Measurements from ENCODE around the gene MAP7D2. TPM values are rescaled to one million over a fixed set of nuclear protein-coding genes. Genes with fewer than 3 reads are reported as not detected.
A peak's percentile ranks its signal among the peaks of the same experiment; 100 is the strongest.

The MAP7D2 gene
- polyA plus RNA-seq, 4 donors = 2.0 to 4.2 (median 2.2) TPM

GRCh38 chrX:20016616-20016945 lies 100.1 kb downstream of the MAP7D2 start:
- 81 to 90% (median 90%) methylated on average over 2 of the region's 2 CpGs for WGBS, 3 donors
- Histone ChIP-seq H3K4me3 (ENCODE audit: low read depth in 1 of 3, low read length in 3 of 3) (no peak overlapping the region), H3K4me1 (ENCODE audit: control insufficient read depth in 3 of 3, insufficient read depth in 2 of 3, low read depth in 1 of 3, low read length in 2 of 3) (no peaks in the 10 kb centered on the region), H3K27me3 (ENCODE audit: control insufficient read depth in 3 of 3, insufficient read depth in 3 of 3, low read length in 3 of 3) (no peaks in the 10 kb centered on the region), H3K27ac (ENCODE audit: low read depth in 1 of 3, low read length in 2 of 3) (no peak overlapping the region), H3K9me3 (ENCODE audit: control insufficient read depth in 2 of 2, insufficient read depth in 1 of 2, low read depth in 1 of 2, low read length in 1 of 2) (peaks cover 0 to 7% of the 10 kb centered on the region in 2 donors), H3K36me3 (ENCODE audit: control insufficient read depth in 3 of 3, insufficient read depth in 2 of 3, low read depth in 1 of 3, low read length in 3 of 3) (no peaks in the 10 kb centered on the region)
- no peak for FAIRE-seq
- no peak for DNase-seq

- H3K9me3 ChIP-seq (ENCODE audit: control insufficient read depth in 2 of 2, insufficient read depth in 1 of 2, low read depth in 1 of 2, low read length in 1 of 2) = peaks cover 0 to 7% of the 10 kb centered on the region in 2 donors
- no peak for FAIRE-seq
- H3K27me3 ChIP-seq (ENCODE audit: control insufficient read depth in 3 of 3, insufficient read depth in 3 of 3, low read length in 3 of 3) = no peaks in the 10 kb centered on the region
- no peaks in the 10 kb centered on the region for H3K36me3 ChIP-seq (ENCODE audit: control insufficient read depth in 3 of 3, insufficient read depth in 2 of 3, low read depth in 1 of 3, low read length in 3 of 3)
- no peak for DNase-seq
- no peak overlapping the region for H3K4me3 ChIP-seq (ENCODE audit: low read depth in 1 of 3, low read length in 3 of 3)
- WGBS, 3 donors = 84 to 90% (median 87%) methylated on average over 9 of the region's 9 CpGs
- no peaks in the 10 kb centered on the region for H3K4me1 ChIP-seq (ENCODE audit: control insufficient read depth in 3 of 3, insufficient read depth in 2 of 3, low read depth in 1 of 3, low read length in 2 of 3)
- no peak overlapping the region for H3K27ac ChIP-seq (ENCODE audit: low read depth in 1 of 3, low read length in 2 of 3)
Measured at GRCh38 chrX:20015945-20016615, 100.6 kb downstream of the MAP7D2 start.

GRCh38 chrX:20015422-20015821 lies 101.3 kb downstream of the MAP7D2 start:
- FAIRE-seq (no peak), DNase-seq (no peak)
- H3K4me3 ChIP-seq (ENCODE audit: low read depth in 1 of 3, low read length in 3 of 3) = no peak overlapping the region
- H3K9me3 ChIP-seq (ENCODE audit: control insufficient read depth in 2 of 2, insufficient read depth in 1 of 2, low read depth in 1 of 2, low read length in 1 of 2) = peaks cover 0 to 7% of the 10 kb centered on the region in 2 donors
- no peak overlapping the region for H3K27ac ChIP-seq (ENCODE audit: low read depth in 1 of 3, low read length in 2 of 3)
- no peaks in the 10 kb centered on the region for H3K27me3 ChIP-seq (ENCODE audit: control insufficient read depth in 3 of 3, insufficient read depth in 3 of 3, low read length in 3 of 3)
- 57 to 70% (median 65%) methylated on average over 1 of the region's 1 CpG for WGBS, 3 donors
- H3K36me3 ChIP-seq (ENCODE audit: control insufficient read depth in 3 of 3, insufficient read depth in 2 of 3, low read depth in 1 of 3, low read length in 3 of 3) = no peaks in the 10 kb centered on the region
- H3K4me1 ChIP-seq (ENCODE audit: control insufficient read depth in 3 of 3, insufficient read depth in 2 of 3, low read depth in 1 of 3, low read length in 2 of 3) = no peaks in the 10 kb centered on the region

GRCh38 chrX:20011608-20012007 lies 105.1 kb downstream of the MAP7D2 start:
- 81 to 92% (median 82%) methylated on average over 4 of the region's 4 CpGs for WGBS, 3 donors
- DNase-seq (no peak), FAIRE-seq (no peak)
- H3K36me3 ChIP-seq (ENCODE audit: control insufficient read depth in 3 of 3, insufficient read depth in 2 of 3, low read depth in 1 of 3, low read length in 3 of 3) = no peaks in the 10 kb centered on the region
- H3K9me3 ChIP-seq (ENCODE audit: control insufficient read depth in 2 of 2, insufficient read depth in 1 of 2, low read depth in 1 of 2, low read length in 1 of 2) = peaks cover 0 to 7% of the 10 kb centered on the region in 2 donors
- no peak overlapping the region for H3K27ac ChIP-seq (ENCODE audit: low read depth in 1 of 3, low read length in 2 of 3)
- H3K4me1 ChIP-seq (ENCODE audit: control insufficient read depth in 3 of 3, insufficient read depth in 2 of 3, low read depth in 1 of 3, low read length in 2 of 3) = no peaks in the 10 kb centered on the region
- H3K27me3 ChIP-seq (ENCODE audit: control insufficient read depth in 3 of 3, insufficient read depth in 3 of 3, low read length in 3 of 3) = no peaks in the 10 kb centered on the region
- no peak overlapping the region for H3K4me3 ChIP-seq (ENCODE audit: low read depth in 1 of 3, low read length in 3 of 3)

- DNase-seq (peak; percentile 33), FAIRE-seq (no peak)
- H3K4me3 ChIP-seq (ENCODE audit: low read depth in 1 of 3, low read length in 3 of 3) = no peak overlapping the region
- 9 to 63% (median 46%) methylated on average over 7 of the region's 7 CpGs for WGBS, 3 donors
- H3K36me3 ChIP-seq (ENCODE audit: control insufficient read depth in 3 of 3, insufficient read depth in 2 of 3, low read depth in 1 of 3, low read length in 3 of 3) = no peaks in the 10 kb centered on the region
- no peak overlapping the region for H3K27ac ChIP-seq (ENCODE audit: low read depth in 1 of 3, low read length in 2 of 3)
- no peaks in the 10 kb centered on the region for H3K4me1 ChIP-seq (ENCODE audit: control insufficient read depth in 3 of 3, insufficient read depth in 2 of 3, low read depth in 1 of 3, low read length in 2 of 3)
- H3K27me3 ChIP-seq (ENCODE audit: control insufficient read depth in 3 of 3, insufficient read depth in 3 of 3, low read length in 3 of 3) = no peaks in the 10 kb centered on the region
- H3K9me3 ChIP-seq (ENCODE audit: control insufficient read depth in 2 of 2, insufficient read depth in 1 of 2, low read depth in 1 of 2, low read length in 1 of 2) = no peaks in the 10 kb centered on the region
Measured at GRCh38 chrX:20007962-20008622, 108.6 kb downstream of the MAP7D2 start.

- H3K4me3 ChIP-seq (ENCODE audit: low read depth in 1 of 3, low read length in 3 of 3) = no peak overlapping the region
- H3K27me3 ChIP-seq (ENCODE audit: control insufficient read depth in 3 of 3, insufficient read depth in 3 of 3, low read length in 3 of 3) = no peaks in the 10 kb centered on the region
- FAIRE-seq (no peak), DNase-seq (no peak)
- no peaks in the 10 kb centered on the region for H3K36me3 ChIP-seq (ENCODE audit: control insufficient read depth in 3 of 3, insufficient read depth in 2 of 3, low read depth in 1 of 3, low read length in 3 of 3)
- no peaks in the 10 kb centered on the region for H3K4me1 ChIP-seq (ENCODE audit: control insufficient read depth in 3 of 3, insufficient read depth in 2 of 3, low read depth in 1 of 3, low read length in 2 of 3)
- no peaks in the 10 kb centered on the region for H3K9me3 ChIP-seq (ENCODE audit: control insufficient read depth in 2 of 2, insufficient read depth in 1 of 2, low read depth in 1 of 2, low read length in 1 of 2)
- no peak overlapping the region for H3K27ac ChIP-seq (ENCODE audit: low read depth in 1 of 3, low read length in 2 of 3)
- WGBS, 3 donors = 91 to 94% (median 93%) methylated on average over 2 of the region's 2 CpGs
Measured at GRCh38 chrX:20005883-20006282, 110.8 kb downstream of the MAP7D2 start.

- FAIRE-seq (no peak), DNase-seq (no peak)
- no peaks in the 10 kb centered on the region for H3K9me3 ChIP-seq (ENCODE audit: control insufficient read depth in 2 of 2, insufficient read depth in 1 of 2, low read depth in 1 of 2, low read length in 1 of 2)
- H3K36me3 ChIP-seq (ENCODE audit: control insufficient read depth in 3 of 3, insufficient read depth in 2 of 3, low read depth in 1 of 3, low read length in 3 of 3) = no peaks in the 10 kb centered on the region
- 63 to 69% (median 67%) methylated on average over 4 of the region's 4 CpGs for WGBS, 3 donors
- no peaks in the 10 kb centered on the region for H3K27me3 ChIP-seq (ENCODE audit: control insufficient read depth in 3 of 3, insufficient read depth in 3 of 3, low read length in 3 of 3)
- H3K4me3 ChIP-seq (ENCODE audit: low read depth in 1 of 3, low read length in 3 of 3) = no peak overlapping the region
- no peaks in the 10 kb centered on the region for H3K4me1 ChIP-seq (ENCODE audit: control insufficient read depth in 3 of 3, insufficient read depth in 2 of 3, low read depth in 1 of 3, low read length in 2 of 3)
- no peak overlapping the region for H3K27ac ChIP-seq (ENCODE audit: low read depth in 1 of 3, low read length in 2 of 3)
Measured at GRCh38 chrX:20001588-20001987, 115.1 kb downstream of the MAP7D2 start.

GRCh38 chrX:19991350-19991718 lies 125.4 kb downstream of the MAP7D2 start:
- H3K9me3 ChIP-seq (ENCODE audit: control insufficient read depth in 2 of 2, insufficient read depth in 1 of 2, low read depth in 1 of 2, low read length in 1 of 2) = no peaks in the 10 kb centered on the region
- DNase-seq (no peak), FAIRE-seq (no peak)
- H3K27ac ChIP-seq (ENCODE audit: low read depth in 1 of 3, low read length in 2 of 3) = peak overlapping the region in 2 of 3 donors; percentile 32 to 60
- WGBS, 3 donors = 39 to 51% (median 50%) methylated on average over 6 of the region's 6 CpGs
- H3K4me3 ChIP-seq (ENCODE audit: low read depth in 1 of 3, low read length in 3 of 3) = peak overlapping the region in 1 of 3 donors; percentile 30
- H3K4me1 ChIP-seq (ENCODE audit: control insufficient read depth in 3 of 3, insufficient read depth in 2 of 3, low read depth in 1 of 3, low read length in 2 of 3) = no peaks in the 10 kb centered on the region
- H3K36me3 ChIP-seq (ENCODE audit: control insufficient read depth in 3 of 3, insufficient read depth in 2 of 3, low read depth in 1 of 3, low read length in 3 of 3) = no peaks in the 10 kb centered on the region
- H3K27me3 ChIP-seq (ENCODE audit: control insufficient read depth in 3 of 3, insufficient read depth in 3 of 3, low read length in 3 of 3) = no peaks in the 10 kb centered on the region
